ENCODE data around the gene CCL13.

Gene CCL13

DNA sequence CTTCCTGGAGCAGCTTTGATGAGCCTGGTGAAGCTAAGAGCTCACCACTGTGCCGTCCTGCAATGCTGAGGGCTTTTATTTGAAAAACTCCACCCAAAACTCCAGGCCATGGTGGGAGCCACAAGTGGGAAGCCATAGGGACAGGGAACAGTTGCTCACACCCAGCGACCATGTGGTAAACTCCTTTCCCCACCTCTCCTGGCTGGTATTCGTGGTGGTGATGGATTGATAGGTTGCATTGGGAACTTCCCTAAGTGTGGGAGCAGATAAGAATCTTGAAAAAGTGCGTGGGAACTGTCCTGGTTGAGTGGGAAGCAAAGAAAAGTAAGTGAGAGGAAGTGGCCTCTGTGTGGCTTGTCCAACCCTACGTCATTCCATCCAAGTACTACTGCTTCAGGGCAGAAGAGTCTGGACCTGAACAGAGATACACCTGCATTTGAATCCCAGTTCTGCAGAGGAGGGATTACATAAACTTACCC is 6.9 kb downstream of the CCL13 start, which contains the start of gene CCL1:
Gene CCL1, minus strand, starts transcription at position 51 of the 479 bp plus-strand sequence. CDS start 72 bp downstream, outside the sequence.
- FAIRE-seq (no peak), DNase-seq (ENCODE audit: low spot score) (no peak)

DNA sequence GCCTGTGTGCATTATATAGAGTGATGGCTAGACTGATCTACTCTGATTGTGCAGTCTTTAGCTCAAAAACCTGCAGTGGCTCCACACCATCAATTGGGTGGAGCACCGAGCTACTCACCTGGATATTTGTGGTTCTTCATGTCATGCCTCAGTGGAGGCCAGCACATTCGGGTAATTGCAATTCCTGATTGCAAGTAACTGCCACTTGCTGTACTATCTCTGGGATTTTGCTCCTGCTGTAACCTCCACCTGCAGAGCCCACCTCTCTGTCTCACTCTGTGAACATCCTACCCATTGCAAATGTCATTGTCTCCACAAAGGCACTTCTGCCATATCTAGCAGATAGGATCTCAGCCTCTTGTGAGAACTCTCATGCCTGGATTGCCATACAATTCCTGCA is 8.5 kb downstream of the CCL13 start:
- FAIRE-seq (no peak), DNase-seq (ENCODE audit: low spot score) (no peak)

DNA sequence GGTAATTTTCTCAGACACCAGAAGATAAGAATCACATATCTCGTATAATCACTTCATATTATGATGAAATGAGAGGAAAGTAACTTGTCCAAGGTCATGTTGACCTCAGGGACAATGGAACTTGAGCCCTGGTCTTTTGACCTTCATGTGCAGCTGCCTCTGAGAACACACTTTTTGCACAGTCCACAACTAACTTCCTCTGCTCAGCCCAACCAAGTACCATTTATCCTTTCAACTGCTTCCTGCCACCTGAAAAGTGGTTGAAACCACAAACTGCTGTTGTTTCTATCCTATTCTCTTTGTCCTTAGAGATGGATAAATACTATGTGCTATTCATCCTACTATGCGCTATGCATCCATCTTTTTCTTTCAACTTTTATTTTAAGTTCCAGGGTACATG is 9.1 kb downstream of the CCL13 start:
- FAIRE-seq (no peak), DNase-seq (ENCODE audit: low spot score) (no peak)

DNA sequence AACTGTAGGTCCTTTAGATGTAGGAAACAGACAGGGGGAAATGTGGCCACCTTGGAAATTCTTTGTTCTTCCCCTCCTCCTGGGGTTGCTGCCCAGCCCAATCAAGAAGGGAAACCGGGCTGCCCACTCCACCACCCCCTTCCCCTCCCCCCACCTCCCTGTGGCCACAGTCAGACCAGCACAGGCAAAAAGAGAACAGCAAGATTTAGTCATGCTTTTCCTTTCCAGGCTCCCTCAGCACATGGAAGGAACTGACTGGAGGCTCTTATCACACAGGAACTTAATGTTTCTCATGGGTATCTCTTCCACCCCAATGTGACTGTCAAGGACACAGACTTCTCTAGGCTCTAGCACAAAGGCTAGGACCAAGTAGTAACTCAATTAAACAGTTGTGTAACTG is 9.7 kb downstream of the CCL13 start:
- no peak for FAIRE-seq
- DNase-seq (ENCODE audit: low spot score): no peak

DNA sequence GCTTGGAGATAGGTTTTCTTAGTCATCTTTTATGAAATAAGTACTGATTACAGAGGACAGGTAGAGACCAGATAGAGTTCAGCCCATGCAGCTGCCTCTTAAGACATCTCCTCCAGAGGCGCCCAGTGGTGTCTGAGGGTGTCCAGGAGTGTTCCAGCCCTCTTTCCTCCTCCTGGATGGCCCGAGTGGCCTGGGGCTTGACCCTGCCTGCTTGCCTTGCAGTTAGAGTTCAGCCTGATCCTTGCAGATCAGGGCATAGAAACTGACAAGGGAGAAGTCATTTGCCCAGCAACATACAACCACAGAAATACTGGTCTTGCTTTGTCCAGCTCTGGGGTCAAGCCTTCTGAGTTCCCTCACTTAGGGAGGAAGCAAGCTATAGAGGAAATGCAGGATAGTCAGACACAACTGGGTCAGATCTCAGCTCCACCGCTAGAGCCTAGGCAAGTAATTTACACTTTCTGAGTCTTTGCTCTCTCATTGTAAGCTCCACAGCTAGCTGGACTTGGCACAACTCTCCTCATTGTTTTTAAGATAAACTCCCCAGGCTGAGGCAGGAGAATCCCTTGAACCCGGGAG is 10.3 kb downstream of the CCL13 start:
- no peak for FAIRE-seq
- DNase-seq (ENCODE audit: low spot score): no peak

DNA sequence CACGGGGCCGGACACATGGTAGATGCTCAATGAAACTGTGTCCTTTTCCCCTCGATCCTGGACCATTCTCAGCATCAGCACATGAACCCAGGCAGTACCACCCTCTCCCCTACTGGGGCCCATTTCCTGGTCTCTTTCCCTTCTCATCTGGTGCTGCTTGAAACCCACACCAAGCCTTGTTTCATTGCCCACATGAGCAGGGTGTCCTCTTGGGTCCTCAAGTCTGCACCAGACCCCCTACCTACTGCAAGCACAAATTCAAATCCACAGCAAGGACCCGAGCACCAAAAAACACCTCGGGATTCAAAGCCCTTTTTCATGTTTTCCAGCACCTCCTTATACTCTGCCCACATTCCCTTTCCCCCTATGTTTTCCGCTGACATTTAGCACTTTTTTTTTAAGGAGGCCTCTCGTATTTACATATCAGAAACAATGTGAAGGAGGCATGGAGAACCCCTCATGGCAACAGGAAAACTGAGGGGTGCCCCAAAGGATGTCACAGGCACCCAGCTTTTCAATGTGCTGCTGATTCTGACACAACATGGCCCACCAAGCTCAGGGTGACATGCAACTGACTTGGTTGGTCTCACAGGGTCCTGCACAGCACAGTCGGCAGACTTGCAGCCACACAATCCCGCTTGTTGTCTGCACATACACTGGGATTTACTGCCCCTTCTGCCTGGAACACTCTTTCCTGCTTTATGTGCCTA is 11.4 kb downstream of the CCL13 start:
- DNase-seq (ENCODE audit: low spot score) (no peak), FAIRE-seq (no peak)

DNA sequence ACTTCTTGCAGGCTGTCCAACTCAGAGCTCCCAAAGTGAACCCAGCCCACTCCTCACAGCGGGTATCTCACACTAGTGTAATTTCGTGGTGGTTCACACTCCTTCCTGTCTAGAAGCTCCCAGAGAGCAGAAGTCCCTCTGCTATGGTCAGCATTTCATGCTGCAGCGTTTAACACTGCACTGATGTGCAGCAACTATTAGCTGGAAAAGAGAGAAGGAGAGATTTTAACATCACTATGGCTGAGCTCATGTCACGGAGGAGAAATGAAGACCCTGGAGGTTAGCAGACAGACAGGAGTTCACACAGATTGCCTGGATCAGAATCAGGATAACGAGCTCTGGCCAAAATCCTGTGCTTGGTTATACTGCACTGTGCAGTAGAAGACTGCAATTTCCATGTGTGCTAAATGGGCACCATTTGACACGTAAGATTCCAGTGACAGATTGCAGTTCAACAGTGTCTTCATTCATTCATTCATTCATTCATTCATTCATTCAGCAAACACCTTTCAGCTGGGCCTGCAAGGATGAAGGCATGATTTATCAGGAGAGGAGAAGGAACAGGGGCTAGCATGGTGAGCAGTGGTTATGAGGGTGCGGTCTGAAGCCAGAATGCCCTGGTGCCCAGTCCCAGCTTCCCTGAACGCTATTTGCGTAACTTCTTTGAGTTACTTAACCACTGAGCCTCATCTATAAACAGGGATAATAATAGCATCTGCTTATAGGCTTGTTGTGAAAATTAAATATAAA is 12.1 kb downstream of the CCL13 start:
- FAIRE-seq: no peak
- no peak for DNase-seq (ENCODE audit: low spot score)

DNA sequence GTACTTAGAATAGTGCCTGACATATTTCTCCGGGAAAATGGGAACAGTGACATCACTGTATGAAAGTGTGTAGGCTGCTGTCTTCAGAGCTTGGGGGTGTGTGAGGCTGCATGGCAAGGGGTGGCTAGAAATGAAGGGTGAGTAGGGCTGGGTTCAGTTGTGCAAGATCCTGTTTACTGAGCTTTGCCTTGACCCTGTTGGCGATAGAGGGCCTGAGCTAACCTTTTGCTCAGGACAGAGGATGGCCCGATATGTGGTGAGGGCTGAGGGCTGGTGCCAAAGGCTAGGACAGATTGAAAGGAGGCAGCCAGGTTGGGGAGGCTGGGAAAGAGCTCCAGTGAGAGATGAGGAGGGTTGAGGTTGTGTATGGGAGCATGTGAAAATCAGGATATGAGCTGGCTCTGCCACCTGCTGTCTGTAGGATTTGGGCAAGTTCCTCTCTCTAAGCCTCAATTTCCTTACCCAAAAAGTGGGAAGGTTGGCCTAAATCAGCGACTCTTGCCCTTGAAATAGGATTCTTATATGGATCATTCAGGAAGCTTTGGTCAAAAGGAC is 12.7 kb downstream of the CCL13 start:
- FAIRE-seq (no peak), DNase-seq (ENCODE audit: low spot score) (no peak)

DNA sequence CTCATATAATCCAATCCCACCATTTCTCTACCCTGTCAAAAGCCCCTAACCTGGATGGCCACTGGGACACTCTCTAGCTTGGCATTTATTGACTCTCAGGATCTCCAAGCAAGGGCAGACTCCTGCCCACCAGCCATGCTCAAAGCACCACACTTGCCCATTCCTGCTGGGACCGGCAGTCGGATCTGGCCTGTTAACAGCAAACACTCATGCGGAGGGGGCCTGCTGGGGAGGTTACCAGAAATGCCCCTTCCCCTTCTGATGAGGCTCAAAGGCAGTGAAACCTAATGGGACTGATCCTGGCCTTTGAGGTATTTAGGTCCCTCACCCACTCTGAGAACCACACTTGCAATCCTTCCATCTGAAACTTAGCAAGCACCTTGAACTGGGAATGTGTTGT is 13.3 kb downstream of the CCL13 start:
- FAIRE-seq (no peak), DNase-seq (ENCODE audit: low spot score) (no peak)

DNA sequence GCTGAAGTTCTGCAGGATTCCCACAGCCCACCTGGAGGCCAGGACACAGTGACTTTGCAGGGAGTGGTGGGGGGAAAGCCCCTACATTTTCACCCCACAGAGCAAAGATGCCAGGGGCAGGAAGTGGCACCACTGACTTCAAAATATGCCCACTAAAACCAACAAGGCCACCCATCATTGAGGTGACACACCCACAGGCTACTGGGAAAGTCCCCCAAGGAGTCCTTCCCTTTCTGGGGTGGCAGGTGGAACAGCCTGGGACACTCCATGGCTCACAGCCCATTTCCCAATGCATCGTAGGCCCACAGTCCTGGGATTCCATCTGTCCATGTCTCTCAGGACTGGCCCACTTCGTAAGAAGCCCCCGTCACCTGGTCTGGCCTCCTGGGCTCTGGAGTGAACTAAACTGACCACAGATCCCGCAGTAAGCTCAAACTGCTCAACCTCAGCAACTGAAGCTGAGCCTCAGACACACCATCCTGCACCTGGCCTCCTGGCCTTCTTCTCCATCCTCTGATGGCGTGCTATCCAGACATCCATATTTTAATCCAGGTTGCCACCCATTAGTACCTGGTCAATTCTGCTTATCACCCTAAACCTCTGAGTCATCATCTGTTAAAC is 14.2 kb downstream of the CCL13 start:
- FAIRE-seq: no peak
- no peak for DNase-seq (ENCODE audit: low spot score)

DNA sequence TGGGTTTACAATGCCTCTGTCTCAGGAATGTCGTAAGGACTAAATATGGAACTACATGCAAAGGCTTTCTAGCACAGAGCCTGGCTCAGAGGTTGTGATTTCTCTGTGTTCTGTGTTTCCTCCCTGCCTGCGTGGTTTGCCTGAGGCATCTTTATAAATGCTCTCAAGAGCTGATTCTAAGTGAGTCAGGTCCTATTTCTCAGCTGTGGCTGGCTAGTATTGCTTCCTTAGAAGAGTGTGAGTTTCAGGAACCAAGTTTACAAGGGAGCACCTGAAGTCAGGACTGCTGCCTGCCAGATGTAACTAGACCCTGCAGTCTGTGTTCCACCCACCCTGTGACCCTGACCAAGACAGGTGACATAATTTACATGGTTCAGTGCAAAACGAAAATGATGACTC is 14.7 kb downstream of the CCL13 start:
- FAIRE-seq (no peak), DNase-seq (ENCODE audit: low spot score) (no peak)

DNA sequence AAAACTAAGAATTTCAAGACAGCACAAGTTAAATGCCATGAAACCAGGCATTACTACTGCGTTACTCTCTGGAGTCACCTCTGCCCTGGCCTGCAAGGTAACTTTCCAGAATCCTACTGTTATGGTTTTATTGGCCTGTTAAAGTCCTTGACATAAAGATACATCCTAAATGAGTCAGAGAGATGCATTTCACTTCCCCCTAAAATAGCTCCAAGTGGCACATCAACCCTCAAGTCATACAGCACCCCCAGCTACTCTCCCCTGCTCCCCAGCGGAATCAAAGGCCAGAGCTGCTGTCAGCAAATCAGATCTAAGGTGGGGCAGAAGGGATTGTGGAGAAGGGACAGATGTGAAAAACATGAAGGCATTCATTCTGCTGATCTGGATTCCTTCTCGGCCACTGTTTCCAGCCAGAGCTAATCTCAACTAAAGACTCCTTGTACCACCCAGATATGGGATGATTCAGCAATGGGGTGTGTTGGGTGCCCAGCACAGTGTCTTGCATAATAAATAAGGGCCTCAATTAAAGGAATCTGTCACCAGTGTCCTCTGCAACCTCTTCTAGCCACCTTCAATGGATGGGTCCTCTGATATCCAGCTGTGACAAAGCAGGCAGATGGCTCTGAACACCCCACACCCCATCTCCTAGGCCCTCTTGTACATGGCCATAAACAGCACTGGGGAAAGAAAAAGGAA is 15.3 kb downstream of the CCL13 start:
- no peak for FAIRE-seq

DNA sequence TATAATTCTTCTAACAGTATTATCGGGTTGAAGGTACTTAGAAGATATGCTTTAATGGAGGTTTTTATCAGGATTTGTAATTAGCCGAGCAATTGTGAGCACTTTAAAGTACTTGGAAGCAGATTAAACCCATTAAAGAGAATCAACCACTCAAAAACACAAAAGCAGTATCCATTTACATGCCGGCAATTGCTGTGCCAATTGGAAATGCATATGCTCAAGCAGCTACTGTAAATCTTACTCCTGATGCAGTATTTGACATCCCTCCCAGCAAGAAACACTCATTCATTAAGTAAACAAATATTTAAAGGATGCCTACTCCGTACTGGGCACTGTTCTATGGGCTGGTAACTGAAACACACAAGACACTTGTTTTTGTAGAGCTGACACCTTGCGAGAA is 18.2 kb downstream of the CCL13 start:
- DNase-seq (ENCODE audit: low spot score): no peak

More for the DNA sequence above, 15.3 kb downstream of the CCL13 start:
- DNase-seq (ENCODE audit: low spot score): no peak

DNA sequence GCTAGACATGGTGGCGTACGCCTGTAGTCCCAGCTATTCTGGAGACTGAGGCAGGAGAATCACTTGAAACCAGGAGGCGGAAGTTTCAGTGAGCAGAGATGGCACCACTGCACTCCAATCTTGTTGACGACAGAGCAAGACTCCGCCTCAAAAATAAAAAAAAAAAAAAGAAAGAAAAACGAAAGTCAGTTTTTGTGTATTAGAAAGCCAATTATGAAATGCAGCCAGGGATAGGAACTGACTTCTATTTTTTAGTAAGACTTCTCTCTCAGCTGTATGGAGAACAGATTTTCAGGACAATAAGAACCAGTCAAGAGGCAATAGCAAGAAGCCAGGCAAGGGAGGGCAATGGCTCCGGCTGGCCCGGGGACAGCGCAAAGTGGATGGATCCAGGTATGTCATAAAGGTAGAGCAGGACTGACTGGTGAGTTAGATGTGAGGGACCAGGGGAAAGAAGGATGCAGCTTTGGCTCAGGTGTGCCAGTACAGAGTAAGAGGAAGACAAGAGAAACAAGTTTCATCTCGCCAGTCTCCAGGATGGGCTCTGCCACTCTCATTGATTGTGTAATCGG is 19.2 kb downstream of the CCL13 start:
- DNase-seq (ENCODE audit: low spot score) (no peak), FAIRE-seq (no peak)

More for the DNA sequence above, 18.2 kb downstream of the CCL13 start:
- FAIRE-seq: no peak

DNA sequence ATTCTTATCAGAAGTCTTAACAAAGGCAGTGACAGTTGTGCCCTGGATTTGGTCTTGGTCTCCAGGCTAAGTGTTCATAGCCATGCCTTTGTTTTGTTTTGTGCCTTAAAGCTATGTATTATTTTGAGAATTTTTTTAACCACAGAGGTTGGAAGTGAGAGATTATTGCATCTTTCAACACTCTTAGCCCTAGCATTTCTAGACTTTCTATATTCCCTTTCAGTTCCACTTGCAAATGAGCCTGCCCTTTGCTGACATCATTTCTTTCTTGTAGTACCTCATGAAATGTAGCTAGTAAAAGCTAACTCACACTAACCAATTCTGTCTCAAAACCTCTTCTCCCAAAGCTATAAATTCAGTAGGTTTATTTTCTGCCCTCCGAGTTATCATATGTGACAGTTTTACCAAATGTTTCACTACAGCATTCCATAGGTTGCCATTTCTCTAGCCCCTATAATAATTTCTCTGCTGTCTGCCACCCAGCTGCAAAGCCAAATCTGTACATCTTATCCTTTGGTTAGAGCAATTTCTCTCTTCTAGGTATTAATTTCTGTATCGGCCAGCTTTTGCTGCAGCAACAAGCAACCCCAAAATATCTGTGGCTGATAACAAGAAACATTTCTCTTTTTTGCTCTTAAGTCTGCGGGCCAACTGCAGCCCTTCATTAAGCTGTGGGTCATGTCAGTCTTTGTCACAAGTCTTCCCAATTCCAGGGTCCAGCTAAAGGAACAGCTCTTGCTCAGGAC is 21.0 kb downstream of the CCL13 start:
- no peak for FAIRE-seq
- no peak for DNase-seq (ENCODE audit: low spot score)

DNA sequence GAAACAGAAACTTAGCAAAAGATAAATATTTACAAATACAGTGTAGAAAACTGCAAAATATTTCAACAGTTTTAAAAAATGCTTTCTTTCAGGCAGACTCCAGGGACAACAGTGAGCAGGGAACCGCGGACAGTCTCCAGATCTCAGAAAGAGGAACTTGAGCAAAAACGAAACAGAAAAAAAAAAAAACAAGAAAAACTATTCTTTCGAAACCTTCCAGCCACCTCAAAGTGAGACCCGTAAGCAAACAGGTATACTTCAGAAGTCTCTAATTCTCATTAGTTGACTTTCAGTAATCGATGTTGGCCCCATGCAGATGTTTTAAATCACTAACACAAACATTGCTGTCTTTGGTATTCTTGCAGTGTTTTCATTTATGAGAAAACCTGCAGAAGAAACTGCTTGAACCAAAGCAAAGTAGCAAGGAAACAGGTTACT is 22.4 kb downstream of the CCL13 start:
- no peak for FAIRE-seq
- DNase-seq (ENCODE audit: low spot score): no peak

DNA sequence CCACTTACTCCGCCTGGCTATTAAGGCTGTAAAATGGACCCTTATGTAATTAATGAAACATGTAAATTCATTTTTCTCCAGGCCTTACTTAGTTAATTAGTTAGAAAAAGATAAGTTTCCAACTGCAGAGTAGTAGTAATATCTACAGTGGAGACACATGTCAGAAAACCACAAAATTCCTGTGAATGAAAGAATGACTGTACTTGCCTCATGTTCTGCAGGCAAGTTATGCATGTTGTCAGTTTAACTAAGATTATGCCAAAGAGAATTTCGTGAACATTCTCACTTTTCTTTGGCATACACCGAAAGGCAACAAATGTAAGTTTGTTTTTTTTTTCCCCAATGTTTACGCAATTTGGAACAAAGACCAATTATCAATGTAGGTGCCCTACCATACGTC is 23.6 kb downstream of the CCL13 start:
- no peak for DNase-seq (ENCODE audit: low spot score)
- no peak for FAIRE-seq

DNA sequence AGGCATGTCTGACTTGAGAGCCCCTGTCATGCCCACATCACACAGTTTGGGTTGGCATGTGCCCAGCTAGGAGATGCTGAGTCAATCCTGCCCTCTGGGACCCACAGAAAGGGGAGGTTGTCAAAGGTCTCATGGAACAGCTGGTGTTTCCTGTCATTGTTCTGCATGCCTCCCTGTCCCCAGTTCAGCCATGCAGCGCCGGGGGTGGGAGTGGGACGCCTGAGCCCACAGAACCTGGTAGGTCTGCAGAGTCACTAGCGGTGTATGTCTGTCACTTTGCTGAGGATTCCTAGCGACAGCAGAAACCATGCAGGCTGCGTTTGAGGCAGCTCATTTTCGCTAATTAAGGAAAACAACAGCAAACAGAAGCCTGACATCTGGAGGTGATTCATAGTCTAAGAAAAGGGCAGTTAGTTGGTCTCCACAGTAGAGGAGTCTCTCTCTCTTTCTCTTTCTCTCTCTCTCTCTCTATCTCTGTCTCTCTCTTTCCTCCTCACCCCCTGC is 26.4 kb downstream of the CCL13 start:
- FAIRE-seq (no peak), DNase-seq (ENCODE audit: low spot score) (no peak)

DNA sequence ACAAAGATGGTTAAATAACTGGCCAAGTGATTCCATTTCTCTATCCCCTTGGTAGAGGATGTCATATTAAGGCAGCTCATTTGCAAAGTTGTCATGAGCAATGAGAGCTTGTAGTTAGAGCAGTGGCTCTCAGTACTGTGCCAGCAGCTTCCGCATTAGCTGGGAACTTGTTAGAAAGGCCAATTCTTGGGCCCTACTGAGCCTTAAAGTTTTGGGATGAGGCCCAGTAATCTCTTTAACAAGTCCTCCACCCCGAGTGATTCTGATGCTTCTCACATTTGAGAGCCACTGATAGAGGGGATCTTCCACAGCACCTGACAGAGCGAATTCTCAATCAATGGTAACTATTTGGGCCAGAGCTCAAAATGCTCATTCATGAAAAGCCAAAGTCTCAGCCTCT is 26.9 kb downstream of the CCL13 start:
- DNase-seq (ENCODE audit: low spot score) (no peak), FAIRE-seq (no peak)

DNA sequence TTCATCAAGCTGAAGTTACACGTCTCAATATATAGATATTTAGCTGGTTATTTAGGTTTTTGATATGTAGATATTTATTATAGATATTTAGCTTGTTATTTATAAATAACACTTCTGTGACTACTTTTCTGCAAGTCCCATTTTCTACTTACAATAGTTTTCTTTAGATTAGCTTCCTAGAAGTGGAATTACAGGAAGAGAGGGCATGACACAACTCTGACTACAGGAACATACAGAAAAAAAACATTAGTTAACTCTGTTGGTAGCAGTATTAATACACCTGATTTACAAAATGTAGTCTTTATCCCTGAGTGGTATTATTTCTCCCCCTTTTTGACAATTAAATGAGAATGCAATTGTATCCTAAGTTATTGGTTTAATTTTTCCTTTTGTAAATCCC is 28.0 kb downstream of the CCL13 start:
- FAIRE-seq: no peak
- no peak for DNase-seq (ENCODE audit: low spot score)
